GM12878 (cell line): Measurements from ENCODE around the gene C9orf72. TPM values are rescaled to one million over a fixed set of nuclear protein-coding genes. Genes with fewer than 3 reads are reported as not detected.

Source experiments
- ATAC-seq: fragments of 200-7000 bp; cut with Tn5 transposase; 3 replicates; pipeline ENCODE4 v1.9.1; 2020; ENCODE audit warnings: mild to moderate bottlenecking, moderate library complexity
- BruUV-seq: library from RNA; stranded (reverse); fragments of 400-500 nt; replicated peaks from 2 replicates; lab custom pipeline; 2021; lab: Mats Ljungman, UMichigan
- CTCF ChIA-PET: fragments of 300-600 bp; sonication (Branson Sonifier 250); formaldehyde crosslinking; extraction: SDS; loops from one replicate; lab custom pipeline; 2021; ENCODE audit warnings: inconsistent platforms; lab: Yijun Ruan, JAX
- POLR2A ChIA-PET: fragments of 350-600 bp; formaldehyde crosslinking; extraction: SDS; loops from one replicate; lab custom pipeline; 2021; ENCODE audit warnings: inconsistent platforms; lab: Charles Lee
- RAD21 ChIA-PET: fragments of 300-600 bp; sonication (Branson Sonifier 250); formaldehyde crosslinking; loops from one replicate; lab custom pipeline; 2023; ENCODE audit warnings: antibody characterized with exemption; ENCODE audit not compliant: unreplicated experiment; lab: Charles Lee
- SMC1A ChIA-PET: fragments of 300-600 bp; sonication (Branson Sonifier 250); formaldehyde crosslinking; loops from one replicate; lab custom pipeline; 2023; ENCODE audit not compliant: unreplicated experiment, uncharacterized antibody; lab: Charles Lee
- DNase-seq: peaks from one replicate; pipeline ENCODE4 v3.0.0-alpha.2; 2011; ENCODE audit warnings: low read depth, low spot score
- FAIRE-seq: peaks from 3 replicates; lab custom pipeline; 2011; peaks lifted over from hg19 to GRCh38; lab: Jason Lieb, UNC
- H2AFZ ChIP-seq: 2 replicates; pipeline ENCODE4 v1.6.0; 2011; ENCODE audit warnings: low read depth, low read length, control low read depth; ENCODE audit not compliant: control insufficient read depth
- H3K27ac ChIP-seq: 2 replicates; pipeline ENCODE4 v1.5.1; 2011; ENCODE audit warnings: control low read depth; ENCODE audit not compliant: control insufficient read depth, insufficient read depth
- H3K27me3 ChIP-seq, 2 experiments: replicated peaks in 1 of 2; 2 replicates each; pipeline versions ENCODE4 v1.6.0 to v1.6.1; 2011; ENCODE audit warnings: low read length in 1 of 2; ENCODE audit not compliant: control insufficient read depth in 2 of 2, insufficient read depth in 2 of 2
- H3K36me3 ChIP-seq, 2 experiments: 2 replicates each; pipeline ENCODE4 v1.5.1; 2011; ENCODE audit warnings: low read length in 1 of 2; ENCODE audit not compliant: control insufficient read depth in 2 of 2, insufficient read depth in 2 of 2
- H3K4me1 ChIP-seq: 2 replicates; pipeline ENCODE4 v1.6.1; 2011; ENCODE audit warnings: mild to moderate bottlenecking, low read length, moderate library complexity, mixed read lengths; ENCODE audit not compliant: control insufficient read depth, insufficient read depth
- H3K4me2 ChIP-seq: 2 replicates; pipeline ENCODE4 v1.6.0; 2011; ENCODE audit warnings: control low read depth; ENCODE audit not compliant: control insufficient read depth, insufficient read depth
- H3K4me3 ChIP-seq: fragments of 200-600 bp; sonication (generic); 2 replicates; pipeline ENCODE4 v1.5.1; 2016
- H3K79me2 ChIP-seq: 2 replicates; pipeline ENCODE4 v1.6.0; 2011; ENCODE audit warnings: low read length; ENCODE audit not compliant: control insufficient read depth, insufficient read depth
- H3K9ac ChIP-seq: 2 replicates; pipeline ENCODE4 v1.8.0; 2011; ENCODE audit warnings: low read length, control low read depth, mixed read lengths; ENCODE audit not compliant: control insufficient read depth, insufficient read depth
- H3K9me3 ChIP-seq: replicated peaks from 3 replicates; pipeline ENCODE4 v1.5.1; 2011; ENCODE audit warnings: mild to moderate bottlenecking, low read length; ENCODE audit not compliant: control insufficient read depth, insufficient read depth
- H4K20me1 ChIP-seq: 2 replicates; pipeline ENCODE4 v1.6.0; 2011; ENCODE audit not compliant: control insufficient read depth, insufficient read depth
- BCLAF1 ChIP-seq: fragments of 450-650 bp; IDR thresholded peaks from 2 replicates; pipeline ENCODE4 v1.6.1; 2017; ENCODE audit warnings: antibody characterized with exemption, mild to moderate bottlenecking, moderate library complexity
- CBX5 ChIP-seq: sonication (generic); IDR thresholded peaks from 2 replicates; pipeline ENCODE4 v1.6.1; 2016; ENCODE audit warnings: low read depth, moderate library complexity, mild to moderate bottlenecking, inconsistent platforms
- CREB1 ChIP-seq: IDR thresholded peaks from 2 replicates; pipeline ENCODE4 v1.6.1; 2012; ENCODE audit warnings: low read depth, mild to moderate bottlenecking, inconsistent platforms
- FOXK2 ChIP-seq: fragments of 450-650 bp; IDR thresholded peaks from 2 replicates; pipeline ENCODE4 v1.6.1; 2017; ENCODE audit warnings: mild to moderate bottlenecking, moderate library complexity
- KDM1A ChIP-seq: fragments of 200-600 bp; sonication (generic); IDR thresholded peaks from 2 replicates; pipeline ENCODE4 v1.6.1; 2016; ENCODE audit warnings: borderline replicate concordance
- PAX8 ChIP-seq: fragments of 450-650 bp; IDR thresholded peaks from 2 replicates; pipeline ENCODE4 v1.6.1; 2017; ENCODE audit warnings: mild to moderate bottlenecking, moderate library complexity
- SMC3 ChIP-seq: IDR thresholded peaks from 2 replicates; pipeline ENCODE4 v1.6.1; 2011; ENCODE audit warnings: low read length, improper control_type of control experiment, borderline replicate concordance
- SP1 ChIP-seq: IDR thresholded peaks from one replicate; pipeline ENCODE4 v1.6.1; 2011; ENCODE audit warnings: low read depth, low read length
- ZNF274 ChIP-seq: IDR thresholded peaks from one replicate; pipeline ENCODE4 v1.8.0; 2011; ENCODE audit not compliant: insufficient read length, insufficient read depth
- in situ Hi-C: fragments of 300-500 bp; cut with MboI; formaldehyde crosslinking; loops from 9 replicates; pipeline ENCODE4 v1.14.3; 2018; ENCODE audit warnings: mixed read lengths
- intact Hi-C: fragments of 100-400 bp; cut with micrococcal nuclease; formaldehyde crosslinking; loops from one replicate; pipeline ENCODE4 v1.14.2; 2022; ENCODE audit not compliant: unreplicated experiment
- polyA plus RNA-seq, 11 experiments: library from polyadenylated mRNA; depleted of rRNA in 4 of 11; unstranded in 6 of 11; stranded (reverse) in 5 of 11; fragments of >200 nt; fragmentation: Nextera tagmentation in 4 of 11; fragmentation: Illumina TruSeq in 1 of 11; extraction: Ambion mirVana in 4 of 11; extraction: Trizol in 1 of 11; gene quantifications; 1 replicate in 1 of 11; 2 replicates in 10 of 11; pipeline versions ENCODE4 v1.2.1 to v1.2.3, GENCODE V29; 2011 to 2016; ENCODE audit warnings: inconsistent platforms in 2 of 11, missing spikeins in 2 of 11, low read depth in 1 of 11
- total RNA-seq, 4 experiments: library from RNA; depleted of rRNA in 3 of 4; stranded (reverse); fragments of >200 nt in 3 of 4; fragmentation: Illumina TruSeq in 1 of 4; extraction: Trizol in 1 of 4; gene quantifications; 2 replicates each; pipeline versions ENCODE4 v1.2.1 to v1.2.3, GENCODE V29; 2013 to 2021
- TF ChIP-seq, protein P1 (sequence below): IDR thresholded peaks from 2 replicates; pipeline ENCODE4 v1.6.1; 2012; ENCODE audit warnings: mild to moderate bottlenecking, low read depth, low read length
- TF ChIP-seq, protein P2 (sequence below): fragments of 450-650 bp; formaldehyde crosslinking; IDR thresholded peaks from 2 replicates; pipeline ENCODE4 v1.4.0; 2022; ENCODE audit warnings: mild to moderate bottlenecking, moderate library complexity

Gene C9orf72
- total and polyA plus RNA-seq, 10 of the 15 experiments (the other 5 are each of a cell fraction or from before 2014, with no cell fraction given): 4.8 to 9.0 (median 6.4) TPM

DNA sequence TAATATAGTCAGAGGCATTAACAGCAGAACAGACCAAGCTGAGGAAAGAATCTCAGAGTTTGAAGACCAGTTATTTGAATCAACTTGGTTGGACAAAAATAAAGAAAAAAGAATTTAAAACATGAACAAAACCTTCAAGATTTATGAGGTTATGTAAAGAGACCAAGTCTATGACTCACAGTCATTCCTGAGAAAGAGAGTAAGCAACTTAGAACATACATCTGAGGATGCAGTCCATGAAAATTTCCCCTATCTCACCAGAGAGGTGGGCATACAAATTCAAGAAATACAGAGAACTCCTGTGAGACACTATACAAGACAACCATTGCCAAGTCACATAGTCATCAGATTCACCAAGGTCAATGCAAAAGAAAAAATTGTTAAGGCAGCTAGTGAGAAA lies 17.4 kb upstream of the C9orf72 start:
- Histone ChIP-seq H3K4me2 (no peak overlapping the region), H4K20me1 (no peaks in the 10 kb centered on the region), H3K4me3 (no peak overlapping the region), H3K4me1 (peaks cover 3% of the 10 kb centered on the region; the same call in 1 of the 2 replicates), H3K9me3 (no peaks in the 10 kb centered on the region; the same call in 2 of the 3 replicates), H3K27ac (no peak overlapping the region), H3K27me3 (no peaks in the 10 kb centered on the region), H2AFZ (no peak overlapping the region), H3K36me3 (no peaks in the 10 kb centered on the region), H3K9ac (no peak overlapping the region), H3K79me2 (no peaks in the 10 kb centered on the region)
- ChIA-PET RAD21 (no interaction called here), POLR2A (interaction anchor here (0.7 to 0.8 kb wide), 2 partner anchors 10 to 118 kb away, joined by 3 read pairs; no protein-coding TSS in a partner anchor), SMC1A (interaction anchor here (0.8 to 0.9 kb wide), 2 partner anchors 9 kb away, joined by 3 read pairs; no protein-coding TSS in a partner anchor), CTCF (interaction anchor here (0.6 to 2.3 kb wide), 5 partner anchors 9 to 438 kb away, joined by 3 to 5 read pairs (median 4); no protein-coding TSS in a partner anchor)
- intact Hi-C loops: no loop called here
- FAIRE-seq (no peak), ATAC-seq (no peak), DNase-seq (no peak)
- no TSS peak for BruUV-seq
- in situ Hi-C loops: no loop called here
- TF ChIP-seq, protein P1, sequence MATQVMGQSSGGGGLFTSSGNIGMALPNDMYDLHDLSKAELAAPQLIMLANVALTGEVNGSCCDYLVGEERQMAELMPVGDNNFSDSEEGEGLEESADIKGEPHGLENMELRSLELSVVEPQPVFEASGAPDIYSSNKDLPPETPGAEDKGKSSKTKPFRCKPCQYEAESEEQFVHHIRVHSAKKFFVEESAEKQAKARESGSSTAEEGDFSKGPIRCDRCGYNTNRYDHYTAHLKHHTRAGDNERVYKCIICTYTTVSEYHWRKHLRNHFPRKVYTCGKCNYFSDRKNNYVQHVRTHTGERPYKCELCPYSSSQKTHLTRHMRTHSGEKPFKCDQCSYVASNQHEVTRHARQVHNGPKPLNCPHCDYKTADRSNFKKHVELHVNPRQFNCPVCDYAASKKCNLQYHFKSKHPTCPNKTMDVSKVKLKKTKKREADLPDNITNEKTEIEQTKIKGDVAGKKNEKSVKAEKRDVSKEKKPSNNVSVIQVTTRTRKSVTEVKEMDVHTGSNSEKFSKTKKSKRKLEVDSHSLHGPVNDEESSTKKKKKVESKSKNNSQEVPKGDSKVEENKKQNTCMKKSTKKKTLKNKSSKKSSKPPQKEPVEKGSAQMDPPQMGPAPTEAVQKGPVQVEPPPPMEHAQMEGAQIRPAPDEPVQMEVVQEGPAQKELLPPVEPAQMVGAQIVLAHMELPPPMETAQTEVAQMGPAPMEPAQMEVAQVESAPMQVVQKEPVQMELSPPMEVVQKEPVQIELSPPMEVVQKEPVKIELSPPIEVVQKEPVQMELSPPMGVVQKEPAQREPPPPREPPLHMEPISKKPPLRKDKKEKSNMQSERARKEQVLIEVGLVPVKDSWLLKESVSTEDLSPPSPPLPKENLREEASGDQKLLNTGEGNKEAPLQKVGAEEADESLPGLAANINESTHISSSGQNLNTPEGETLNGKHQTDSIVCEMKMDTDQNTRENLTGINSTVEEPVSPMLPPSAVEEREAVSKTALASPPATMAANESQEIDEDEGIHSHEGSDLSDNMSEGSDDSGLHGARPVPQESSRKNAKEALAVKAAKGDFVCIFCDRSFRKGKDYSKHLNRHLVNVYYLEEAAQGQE: no peak
- no peak for TF ChIP-seq SMC3
- no peak for TF ChIP-seq BCLAF1
- TF ChIP-seq CBX5: no peak
- TF ChIP-seq SP1: no peak
- TF ChIP-seq CREB1: no peak
- no peak for TF ChIP-seq PAX8
- no peak for TF ChIP-seq ZNF274
- TF ChIP-seq FOXK2: no peak
- TF ChIP-seq KDM1A: no peak
- TF ChIP-seq, protein P2, sequence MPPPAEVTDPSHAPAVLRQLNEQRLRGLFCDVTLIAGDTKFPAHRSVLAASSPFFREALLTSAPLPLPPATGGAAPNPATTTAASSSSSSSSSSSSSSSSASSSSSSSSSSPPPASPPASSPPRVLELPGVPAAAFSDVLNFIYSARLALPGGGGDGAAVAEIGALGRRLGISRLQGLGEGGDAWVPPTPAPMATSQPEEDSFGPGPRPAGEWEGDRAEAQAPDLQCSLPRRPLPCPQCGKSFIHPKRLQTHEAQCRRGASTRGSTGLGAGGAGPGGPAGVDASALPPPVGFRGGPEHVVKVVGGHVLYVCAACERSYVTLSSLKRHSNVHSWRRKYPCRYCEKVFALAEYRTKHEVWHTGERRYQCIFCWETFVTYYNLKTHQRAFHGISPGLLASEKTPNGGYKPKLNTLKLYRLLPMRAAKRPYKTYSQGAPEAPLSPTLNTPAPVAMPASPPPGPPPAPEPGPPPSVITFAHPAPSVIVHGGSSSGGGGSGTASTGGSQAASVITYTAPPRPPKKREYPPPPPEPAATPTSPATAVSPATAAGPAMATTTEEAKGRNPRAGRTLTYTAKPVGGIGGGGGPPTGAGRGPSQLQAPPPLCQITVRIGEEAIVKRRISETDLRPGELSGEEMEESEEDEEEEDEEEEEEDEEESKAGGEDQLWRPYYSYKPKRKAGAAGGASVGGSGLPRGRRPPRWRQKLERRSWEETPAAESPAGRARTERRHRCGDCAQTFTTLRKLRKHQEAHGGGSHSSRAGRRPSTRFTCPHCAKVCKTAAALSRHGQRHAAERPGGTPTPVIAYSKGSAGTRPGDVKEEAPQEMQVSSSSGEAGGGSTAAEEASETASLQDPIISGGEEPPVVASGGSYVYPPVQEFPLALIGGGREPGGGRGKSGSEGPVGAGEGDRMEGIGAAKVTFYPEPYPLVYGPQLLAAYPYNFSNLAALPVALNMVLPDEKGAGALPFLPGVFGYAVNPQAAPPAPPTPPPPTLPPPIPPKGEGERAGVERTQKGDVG: no peak
